ENCODE measurements around the gene SPATC1L. TPM values are rescaled to one million over a fixed set of nuclear protein-coding genes. Genes with fewer than 3 reads are reported as not detected.

The SPATC1L gene
- total and polyA plus RNA-seq, 2 donors (not counting 1 experiment from before 2014, with no cell fraction given): 11.4 to 15.4 TPM

DNA sequence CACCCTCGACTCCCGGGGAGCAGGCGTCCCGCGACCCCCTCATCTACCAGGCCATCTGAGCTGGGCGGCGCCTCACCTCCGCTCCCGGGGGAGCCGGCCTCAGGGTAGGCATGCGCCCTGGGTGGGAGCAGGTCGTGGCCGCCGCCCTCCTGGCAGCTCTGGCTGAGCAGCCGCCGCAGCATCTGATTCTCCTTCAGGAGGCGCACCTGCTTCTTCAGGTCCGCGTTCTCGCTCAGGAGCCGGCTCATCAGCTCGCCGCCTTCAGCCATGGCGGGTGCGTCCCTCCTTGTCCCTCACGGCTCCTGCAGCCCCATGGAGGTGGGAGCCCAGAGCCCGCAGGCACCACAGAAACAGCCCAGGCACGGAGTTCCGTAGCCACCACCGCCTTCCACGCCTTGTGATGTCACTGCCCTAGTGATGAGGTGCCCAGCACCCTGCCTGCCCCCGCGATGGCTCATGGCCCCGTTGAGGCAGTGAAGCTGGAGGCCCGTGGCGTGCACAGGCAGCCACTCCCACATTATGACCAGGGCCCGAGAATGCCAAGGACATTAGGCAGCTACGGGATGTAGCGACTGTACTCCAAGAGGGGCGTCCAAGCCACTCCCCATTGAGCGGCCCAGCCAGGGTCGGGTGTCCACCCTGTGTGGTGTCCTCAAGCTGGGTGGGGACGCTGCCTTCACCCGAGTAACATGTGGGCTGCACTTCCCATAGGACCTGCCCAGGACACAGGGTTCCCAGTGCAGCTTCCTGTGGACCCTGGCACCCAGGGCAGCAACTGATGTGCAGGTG, 1.5 kb downstream of the SPATC1L start:
- Mint-ChIP-seq H3K4me3 (peak overlapping the region; percentile 72), H3K4me1 (peaks cover 9% of the 10 kb centered on the region), H3K27me3 (no peaks in the 10 kb centered on the region), H3K27ac (no peak overlapping the region), H3K9me3 (ENCODE audit: insufficient read depth) (peaks cover under 1% of the 10 kb centered on the region)
- H4K20me1 ChIP-seq (ENCODE audit: control insufficient read depth, insufficient read depth, low read length, poor library complexity, severe bottlenecking): no peaks in the 10 kb centered on the region
- no peaks in the 10 kb centered on the region for H3K27me3 ChIP-seq (replicated peaks in 1 of 4; ENCODE audit: control extremely low read depth in 1 of 4, control insufficient read depth in 3 of 4, insufficient read depth in 4 of 4, low read length in 3 of 4)
- H3K36me3 ChIP-seq (replicated peaks in 1 of 2; ENCODE audit: control extremely low read depth in 1 of 2, control insufficient read depth in 1 of 2, extremely low read depth in 1 of 2, insufficient read depth in 2 of 2, low read length in 1 of 2): no peaks in the 10 kb centered on the region
- ATAC-seq (ENCODE audit: low read depth): no peak
- 94% methylated on average over 39 of the region's 44 CpGs for WGBS (ENCODE audit: insufficient coverage)
- TF ChIP-seq, protein P1, sequence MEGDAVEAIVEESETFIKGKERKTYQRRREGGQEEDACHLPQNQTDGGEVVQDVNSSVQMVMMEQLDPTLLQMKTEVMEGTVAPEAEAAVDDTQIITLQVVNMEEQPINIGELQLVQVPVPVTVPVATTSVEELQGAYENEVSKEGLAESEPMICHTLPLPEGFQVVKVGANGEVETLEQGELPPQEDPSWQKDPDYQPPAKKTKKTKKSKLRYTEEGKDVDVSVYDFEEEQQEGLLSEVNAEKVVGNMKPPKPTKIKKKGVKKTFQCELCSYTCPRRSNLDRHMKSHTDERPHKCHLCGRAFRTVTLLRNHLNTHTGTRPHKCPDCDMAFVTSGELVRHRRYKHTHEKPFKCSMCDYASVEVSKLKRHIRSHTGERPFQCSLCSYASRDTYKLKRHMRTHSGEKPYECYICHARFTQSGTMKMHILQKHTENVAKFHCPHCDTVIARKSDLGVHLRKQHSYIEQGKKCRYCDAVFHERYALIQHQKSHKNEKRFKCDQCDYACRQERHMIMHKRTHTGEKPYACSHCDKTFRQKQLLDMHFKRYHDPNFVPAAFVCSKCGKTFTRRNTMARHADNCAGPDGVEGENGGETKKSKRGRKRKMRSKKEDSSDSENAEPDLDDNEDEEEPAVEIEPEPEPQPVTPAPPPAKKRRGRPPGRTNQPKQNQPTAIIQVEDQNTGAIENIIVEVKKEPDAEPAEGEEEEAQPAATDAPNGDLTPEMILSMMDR (IDR thresholded peaks at IDR 0.05): no peak
- no peak for TF ChIP-seq EZH2 (IDR thresholded peaks at IDR 0.05; ENCODE audit: borderline replicate concordance, insufficient read depth, low read depth, low read length, poor library complexity, severe bottlenecking)
- no peak overlapping the region for H3K4me3 ChIP-seq (ENCODE audit: control extremely low read depth in 1 of 5, extremely low read depth in 1 of 5, insufficient read depth in 1 of 5, low read depth in 2 of 5, low read length in 4 of 5)
- no peak overlapping the region for H3K27ac ChIP-seq (ENCODE audit: low read length in 2 of 2)
- H2AFZ ChIP-seq (ENCODE audit: insufficient read depth, low read depth, low read length, poor library complexity, severe bottlenecking): no peak overlapping the region
- H3K9ac ChIP-seq (ENCODE audit: low read length): no peak overlapping the region
- H3K79me2 ChIP-seq (ENCODE audit: control insufficient read depth, insufficient read depth, low read length): peaks cover 3% of the 10 kb centered on the region
- no peak overlapping the region for H3K4me2 ChIP-seq (replicated peaks; ENCODE audit: low read depth, low read length, poor library complexity, severe bottlenecking)
- peaks cover 0 to 16% of the 10 kb centered on the region in 2 donors for H3K4me1 ChIP-seq (ENCODE audit: control insufficient read depth in 2 of 2, insufficient read depth in 2 of 2, low read length in 2 of 2)
- intact Hi-C loops (cut with micrococcal nuclease): no loop called here
- ChIA-PET CTCF (no interaction called here), POLR2A (no interaction called here)
- H3K9me3 ChIP-seq (ENCODE audit: control extremely low read depth in 1 of 3, control insufficient read depth in 2 of 3, insufficient read depth in 1 of 3, low read length in 2 of 3): peaks cover 0 to 5% (median 0%) of the 10 kb centered on the region in 3 donors
- peak; percentile 23 for DNase-seq

DNA sequence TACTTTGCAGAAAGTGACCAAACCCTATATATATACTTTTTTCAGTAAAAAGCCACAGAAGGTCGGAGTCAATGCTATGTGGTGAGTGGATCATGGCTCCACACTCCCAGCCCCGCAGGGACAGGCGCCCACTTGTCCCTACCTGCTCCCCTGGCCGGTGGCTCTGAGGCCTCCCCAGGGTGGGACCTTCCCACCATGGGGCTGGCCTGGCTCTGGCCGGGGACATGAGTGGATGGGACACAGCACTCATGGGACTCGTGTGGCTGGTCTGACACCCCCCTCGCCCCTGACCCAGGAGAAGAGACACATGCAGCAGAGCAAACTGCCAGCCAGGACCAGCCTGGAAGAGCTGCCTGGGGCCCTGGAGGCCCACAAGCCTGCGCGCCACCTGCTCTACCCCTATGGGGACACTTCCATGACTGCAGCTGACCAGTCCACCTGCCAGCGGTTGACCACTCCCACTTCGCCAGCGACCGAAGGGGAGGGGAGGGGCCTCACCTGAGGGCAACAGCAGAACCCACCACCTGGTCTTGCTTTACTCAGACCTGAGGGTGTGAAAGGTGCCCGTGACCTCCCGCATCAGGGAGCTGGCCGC, 2.2 kb downstream of the SPATC1L start:
- peak overlapping the region; percentile 50 for H3K4me3 Mint-ChIP-seq
- Histone ChIP-seq H3K9me3 (ENCODE audit: control extremely low read depth in 1 of 3, control insufficient read depth in 2 of 3, insufficient read depth in 1 of 3, low read length in 2 of 3) (peaks cover 0 to 6% (median 0%) of the 10 kb centered on the region in 3 donors), H3K4me1 (ENCODE audit: control insufficient read depth in 2 of 2, insufficient read depth in 2 of 2, low read length in 2 of 2) (peaks cover 0 to 16% of the 10 kb centered on the region in 2 donors), H3K4me2 (replicated peaks; ENCODE audit: low read depth, low read length, poor library complexity, severe bottlenecking) (no peak overlapping the region), H3K9ac (ENCODE audit: low read length) (no peak overlapping the region), H4K20me1 (ENCODE audit: control insufficient read depth, insufficient read depth, low read length, poor library complexity, severe bottlenecking) (no peaks in the 10 kb centered on the region), H2AFZ (ENCODE audit: insufficient read depth, low read depth, low read length, poor library complexity, severe bottlenecking) (no peak overlapping the region), H3K79me2 (ENCODE audit: control insufficient read depth, insufficient read depth, low read length) (peaks cover 3% of the 10 kb centered on the region), H3K36me3 (replicated peaks in 1 of 2; ENCODE audit: control extremely low read depth in 1 of 2, control insufficient read depth in 1 of 2, extremely low read depth in 1 of 2, insufficient read depth in 2 of 2, low read length in 1 of 2) (no peaks in the 10 kb centered on the region), H3K27me3 (replicated peaks in 1 of 4; ENCODE audit: control extremely low read depth in 1 of 4, control insufficient read depth in 3 of 4, insufficient read depth in 4 of 4, low read length in 3 of 4) (no peaks in the 10 kb centered on the region), H3K4me3 (ENCODE audit: control extremely low read depth in 1 of 5, extremely low read depth in 1 of 5, insufficient read depth in 1 of 5, low read depth in 2 of 5, low read length in 4 of 5) (no peak overlapping the region), H3K27ac (ENCODE audit: low read length in 2 of 2) (no peak overlapping the region)
- 91% methylated on average over 13 of the region's 16 CpGs for WGBS (ENCODE audit: insufficient coverage)
- H3K27ac Mint-ChIP-seq: no peak overlapping the region
- TF ChIP-seq EZH2 (IDR thresholded peaks at IDR 0.05; ENCODE audit: borderline replicate concordance, insufficient read depth, low read depth, low read length, poor library complexity, severe bottlenecking): no peak
- TF ChIP-seq, protein P1 (IDR thresholded peaks at IDR 0.05): no peak
- H3K9me3 Mint-ChIP-seq (ENCODE audit: insufficient read depth): peaks cover 2% of the 10 kb centered on the region
- intact Hi-C loops (cut with micrococcal nuclease): no loop called here
- no peak for DNase-seq
- ATAC-seq (ENCODE audit: low read depth): no peak
- ChIA-PET CTCF (no interaction called here), POLR2A (no interaction called here)
- peaks cover 9% of the 10 kb centered on the region for H3K4me1 Mint-ChIP-seq
- H3K27me3 Mint-ChIP-seq: no peaks in the 10 kb centered on the region

Measured in B cell (primary cell).